ELF-1 (cell line): Measurements from ENCODE around the gene CD63.

ENCODE experiments used
- DNase-seq: peaks from one replicate; pipeline ENCODE4 v3.0.0-alpha.2; 2016; ENCODE audit warnings: low read depth, low spot score

Gene CD63

GRCh38 chr12:55688716-55689655 is 39.8 kb downstream of the CD63 start:
- no peak for DNase-seq

DNA sequence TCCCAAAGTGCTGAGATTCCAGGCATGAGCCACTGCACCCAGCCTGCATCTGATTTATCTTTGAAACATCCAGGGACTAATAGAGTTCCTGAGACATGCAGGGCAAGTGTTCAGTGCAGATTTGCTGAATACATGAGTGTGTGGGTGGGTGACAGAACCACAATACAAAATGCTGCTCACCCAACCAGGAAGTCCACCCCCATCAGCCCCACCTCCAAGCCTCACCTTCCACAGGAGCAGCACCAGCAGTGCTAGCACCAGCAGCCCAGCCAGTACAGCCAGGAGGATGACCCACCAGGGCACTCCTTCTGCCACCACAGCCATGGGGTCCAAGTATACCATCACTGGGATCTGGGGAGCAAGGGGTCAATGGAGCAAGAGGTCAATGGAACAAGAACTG is 41.1 kb downstream of the CD63 start:
- DNase-seq, result no peak

GRCh38 chr12:55686366-55687010 is 42.3 kb downstream of the CD63 start:
- DNase-seq, result no peak

- no peak for DNase-seq
Observed at GRCh38 chr12:55685671-55686070, 43.1 kb downstream of the CD63 start.

DNA sequence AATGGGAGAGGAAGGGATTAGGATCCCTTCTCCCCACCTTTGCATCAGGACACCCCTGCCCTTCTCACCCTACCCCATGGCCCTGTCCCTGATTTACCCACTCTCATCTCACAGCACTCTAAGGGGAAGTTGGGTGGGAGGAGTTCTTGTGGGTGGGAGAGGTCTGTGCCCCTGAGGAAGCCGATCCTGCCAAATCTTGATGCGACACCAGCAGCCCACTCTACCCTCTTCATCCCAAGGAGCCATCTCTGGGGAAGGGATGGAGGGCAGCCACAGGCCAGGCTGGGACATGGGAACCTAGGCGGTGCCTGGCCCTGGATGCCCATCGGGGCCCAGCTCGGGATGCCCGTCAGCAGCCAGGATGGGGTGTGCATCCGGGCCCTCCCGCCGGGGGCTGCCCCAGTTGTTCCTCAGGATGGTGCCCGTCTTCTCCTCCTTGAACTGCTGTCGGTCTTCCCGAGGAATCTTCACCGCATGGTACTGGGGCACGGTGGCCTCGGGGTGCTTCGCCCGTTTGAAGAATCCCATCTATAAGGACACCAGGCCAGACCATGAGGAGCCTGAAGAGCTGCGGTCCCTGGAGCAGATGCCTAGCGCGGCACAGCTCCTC is 43.9 kb downstream of the CD63 start:
- no peak for DNase-seq

DNA sequence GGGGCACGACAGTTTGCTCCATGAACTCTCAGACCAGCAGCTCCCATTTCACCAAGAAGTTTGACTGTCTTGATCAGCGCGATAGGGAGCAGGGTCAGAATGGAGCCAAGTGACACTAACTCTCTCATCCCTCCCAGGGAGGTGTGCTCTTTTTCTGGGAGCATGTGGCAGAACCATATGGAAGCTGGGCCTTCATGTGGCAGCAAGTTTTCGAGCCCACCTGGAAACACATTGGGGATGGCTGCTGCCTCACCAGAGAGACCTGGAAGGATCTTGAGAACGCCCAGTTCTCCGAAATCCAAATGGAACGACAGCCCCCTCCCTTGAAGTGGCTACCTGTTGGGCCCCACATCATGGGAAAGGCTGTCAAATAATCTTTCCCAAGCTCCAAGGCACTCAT is 45.1 kb downstream of the CD63 start:
- no peak for DNase-seq

GRCh38 chr12:55682087-55682796 is 46.6 kb downstream of the CD63 start:
- no peak for DNase-seq

- peak; percentile 88 for DNase-seq
Observed at GRCh38 chr12:55681142-55682077, 47.4 kb downstream of the CD63 start.

- DNase-seq, result no peak
Observed at GRCh38 chr12:55679691-55680090, 49.1 kb downstream of the CD63 start.

- DNase-seq, result no peak
Observed at GRCh38 chr12:55676707-55677106, 52.1 kb downstream of the CD63 start.

GRCh38 chr12:55675666-55676065 is 53.1 kb downstream of the CD63 start:
- DNase-seq, result no peak
